Measurements from ENCODE around the gene USP15.

- TF ChIP-seq CTCF (IDR thresholded peaks at IDR 0.05; ENCODE audit: low read length): no peak
- no peak for TF ChIP-seq EZH2 (optimal IDR thresholded peaks at IDR 0.05; ENCODE audit: low read depth, low read length)
- no peak for TF ChIP-seq EZH2phosphoT487 (IDR thresholded peaks at IDR 0.05; ENCODE audit: low read length)
These were observed 35.6 kb upstream of the USP15 start for GRCh38 chr12:62224601-62225000.

Data from MM.1S (cell line).